IPS DF 6.9 (cell line): ENCODE data around the gene NFAT5.
A peak's percentile ranks its signal among the peaks of the same experiment; 100 is the strongest.
"Not testable (repeated sequence)": the region's sequence is repeated elsewhere in the genome, so short reads cannot be mapped to it uniquely, and the experiment has no call there.

Experiments used
- DNase-seq: peaks from one replicate; pipeline ENCODE4 v3.0.0-alpha.2; 2013; ENCODE audit warnings: low read depth, low spot score
- H3K27ac ChIP-seq: one replicate; pipeline ENCODE4 v1.5.1; 2013; ENCODE audit warnings: low read length, control low read depth
- H3K27me3 ChIP-seq: 2 replicates; pipeline ENCODE4 v1.6.1; 2013; ENCODE audit warnings: mild to moderate bottlenecking, low read length; ENCODE audit not compliant: control insufficient read depth, insufficient read depth
- H3K36me3 ChIP-seq: 2 replicates; pipeline ENCODE4 v1.6.1; 2013; ENCODE audit warnings: low read length; ENCODE audit not compliant: control insufficient read depth, insufficient read depth
- H3K4me1 ChIP-seq: 2 replicates; pipeline ENCODE4 v1.6.1; 2013; ENCODE audit warnings: low read length; ENCODE audit not compliant: control insufficient read depth, insufficient read depth
- H3K4me3 ChIP-seq: 2 replicates; pipeline ENCODE4 v1.5.1; 2013; ENCODE audit warnings: mild to moderate bottlenecking, low read length
- H3K9me3 ChIP-seq: 2 replicates; pipeline ENCODE4 v1.6.1; 2013; ENCODE audit warnings: low read length, inconsistent platforms; ENCODE audit not compliant: control insufficient read depth, insufficient read depth
- WGBS: extraction: QIAGEN DNeasy Blood & Tissue Kit; methylation state at CpG from one replicate; pipeline ENCODE4 v1.1.7; 2013; ENCODE audit warnings: mixed read lengths, missing lambda C conversion rate; ENCODE audit not compliant: insufficient read length, insufficient coverage; 5-methylcytosine and 5-hydroxymethylcytosine counted together

NFAT5 gene

DNA sequence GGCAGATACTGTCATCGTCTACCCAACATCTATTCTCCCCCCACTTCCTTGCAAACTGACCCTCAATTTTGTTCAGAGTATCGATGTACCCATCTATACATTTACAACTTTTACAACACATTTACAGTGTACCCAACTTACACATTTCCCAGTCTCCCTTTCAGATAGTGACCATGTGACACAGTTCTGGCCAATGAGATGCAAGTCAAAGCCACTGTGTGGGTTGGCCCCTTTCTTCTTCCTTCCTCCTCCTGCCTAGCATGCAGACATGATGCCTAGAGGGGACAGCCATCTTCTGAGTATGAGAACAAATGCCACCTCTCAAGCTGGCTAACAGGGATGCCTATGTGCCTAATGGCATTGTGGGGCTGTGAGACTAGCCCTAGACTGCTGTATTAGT lies 11.3 kb upstream of the NFAT5 start:
- WGBS = 100% methylated on average over 1 of the region's 2 CpGs
- DNase-seq = no peak
- H3K27ac ChIP-seq = no peak overlapping the region
- no peaks in the 10 kb centered on the region for H3K4me1 ChIP-seq
- H3K4me3 ChIP-seq = no peak overlapping the region
- no peaks in the 10 kb centered on the region for H3K36me3 ChIP-seq
- no peaks in the 10 kb centered on the region for H3K9me3 ChIP-seq
- H3K27me3 ChIP-seq = no peaks in the 10 kb centered on the region

DNA sequence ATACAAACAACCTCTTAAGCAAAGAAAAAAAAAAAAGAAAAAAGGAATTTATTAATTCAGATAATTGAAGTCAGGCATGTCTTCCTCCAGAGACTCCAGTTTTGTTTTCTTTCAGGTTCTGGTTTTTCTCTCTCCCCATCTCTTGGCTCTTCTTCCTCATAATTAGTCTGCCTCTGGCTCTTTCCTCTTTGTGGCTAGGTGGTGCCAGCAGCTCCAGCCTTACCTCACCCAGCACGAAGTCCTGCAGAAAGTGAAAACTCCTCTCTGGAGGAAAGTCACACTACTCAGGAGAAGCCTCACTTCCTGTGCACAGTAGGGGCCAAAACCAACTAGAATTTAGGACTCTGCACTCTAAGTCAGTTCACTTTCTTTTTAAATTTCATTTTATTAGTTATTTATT lies 10.3 kb upstream of the NFAT5 start:
- no peaks in the 10 kb centered on the region for H3K27me3 ChIP-seq
- H3K27ac ChIP-seq = no peak overlapping the region
- WGBS = no CpG with 5 or more reads among the region's 1 CpG
- H3K4me3 ChIP-seq = no peak overlapping the region
- H3K9me3 ChIP-seq = no peaks in the 10 kb centered on the region
- no peaks in the 10 kb centered on the region for H3K4me1 ChIP-seq
- no peaks in the 10 kb centered on the region for H3K36me3 ChIP-seq
- no peak for DNase-seq

DNA sequence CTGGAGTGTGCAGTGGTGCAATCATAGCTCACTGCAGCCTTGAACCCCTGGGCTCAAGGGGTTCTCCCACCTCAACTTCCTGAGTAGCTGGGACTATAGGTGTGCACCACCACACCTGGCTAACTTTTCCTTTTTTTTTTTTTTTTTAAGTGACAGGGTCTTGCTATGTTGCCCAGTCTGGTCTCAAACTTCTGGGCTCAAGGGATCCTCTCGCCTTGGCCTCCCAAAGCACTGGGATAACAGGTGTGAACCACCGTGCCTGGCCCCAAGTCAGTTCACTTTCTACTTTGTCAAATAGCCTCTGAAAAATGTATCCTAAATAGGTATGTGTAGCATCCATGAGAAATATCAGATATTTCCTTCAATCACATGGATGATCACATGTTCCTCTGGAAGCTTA lies 9.9 kb upstream of the NFAT5 start:
- Histone ChIP-seq H3K27me3 (no peaks in the 10 kb centered on the region), H3K9me3 (no peaks in the 10 kb centered on the region), H3K4me1 (no peaks in the 10 kb centered on the region), H3K27ac (no peak overlapping the region), H3K4me3 (no peak overlapping the region), H3K36me3 (no peaks in the 10 kb centered on the region)
- no CpG with 5 or more reads among the region's 2 CpGs for WGBS
- no peak for DNase-seq

DNA sequence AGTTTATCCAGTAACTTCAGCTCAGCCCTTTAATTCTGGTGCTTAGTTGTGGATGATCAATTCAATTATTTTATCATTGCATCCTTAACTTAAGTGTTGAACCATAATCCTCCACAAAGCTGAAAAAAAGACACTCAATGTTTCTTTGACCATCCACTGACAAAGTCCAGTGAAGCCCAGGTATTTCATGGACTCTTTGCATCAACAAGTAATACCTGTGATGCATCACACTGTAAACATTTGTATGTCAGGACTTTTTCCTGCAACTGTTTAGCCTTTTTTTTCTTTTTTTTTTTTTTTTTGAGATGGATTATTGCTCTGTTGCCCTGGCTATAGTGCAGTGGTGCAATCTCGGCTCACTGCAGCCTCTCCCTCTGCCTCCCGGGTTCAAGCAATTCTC lies 6.6 kb upstream of the NFAT5 start:
- no peak overlapping the region for H3K4me3 ChIP-seq
- no CpG with 5 or more reads among the region's 2 CpGs for WGBS
- H3K36me3 ChIP-seq = no peaks in the 10 kb centered on the region
- no peak for DNase-seq
- no peaks in the 10 kb centered on the region for H3K27me3 ChIP-seq
- no peaks in the 10 kb centered on the region; the same call in 1 of the 2 replicates for H3K4me1 ChIP-seq
- H3K27ac ChIP-seq = no peak overlapping the region
- H3K9me3 ChIP-seq = no peaks in the 10 kb centered on the region

DNA sequence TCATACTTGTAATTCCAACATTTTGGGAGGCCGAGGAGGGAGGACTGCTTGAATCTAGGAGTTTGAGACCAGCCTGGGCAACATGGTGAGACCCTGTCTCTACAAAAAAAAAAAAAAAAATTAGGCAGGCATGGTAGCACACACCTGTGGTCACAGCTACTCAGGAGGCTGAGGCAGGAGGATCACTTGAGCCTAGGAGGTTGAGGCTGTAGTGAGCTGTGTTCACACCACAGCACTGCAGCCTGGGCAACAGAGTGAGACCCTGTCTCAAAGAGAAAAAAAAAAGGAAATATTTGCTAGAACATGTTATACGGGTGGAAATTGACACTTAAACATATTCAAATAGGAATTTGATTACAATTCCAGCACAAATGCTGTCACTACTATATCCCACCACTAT lies 4.4 kb upstream of the NFAT5 start:
- not testable (repeated sequence) for H3K4me1 ChIP-seq

DNA sequence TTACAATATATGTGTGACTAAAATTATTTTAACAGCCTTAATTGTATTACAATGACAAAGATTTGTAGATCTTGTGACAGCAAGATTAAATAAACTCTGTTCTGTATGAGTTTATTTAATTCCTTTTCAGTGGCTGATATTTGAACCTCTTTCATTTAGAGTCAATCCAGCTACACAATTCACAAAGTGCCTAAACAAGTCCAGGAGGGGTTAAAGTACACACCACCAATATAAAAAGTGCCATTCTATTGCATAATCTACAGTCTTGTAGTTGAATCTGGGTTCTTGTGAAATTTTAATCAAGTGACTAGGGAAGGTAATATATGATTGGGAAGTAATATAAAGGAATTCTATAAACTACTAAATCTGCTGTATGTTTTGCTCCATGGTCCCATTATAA lies 3.9 kb upstream of the NFAT5 start:
- Histone ChIP-seq H3K9me3 (no peaks in the 10 kb centered on the region), H3K27ac (no peak overlapping the region), H3K4me3 (no peak overlapping the region), H3K36me3 (no peaks in the 10 kb centered on the region), H3K27me3 (no peaks in the 10 kb centered on the region), H3K4me1 (peaks cover 1% of the 10 kb centered on the region; the same call in 1 of the 2 replicates)
- DNase-seq = no peak

More for the DNA sequence above, 4.4 kb upstream of the NFAT5 start:
- H3K27me3 ChIP-seq, DNase-seq, H3K9me3 ChIP-seq, H3K4me3 ChIP-seq, H3K36me3 ChIP-seq, H3K27ac ChIP-seq: not testable (repeated sequence)
- no CpG with 5 or more reads among the region's 2 CpGs for WGBS

DNA sequence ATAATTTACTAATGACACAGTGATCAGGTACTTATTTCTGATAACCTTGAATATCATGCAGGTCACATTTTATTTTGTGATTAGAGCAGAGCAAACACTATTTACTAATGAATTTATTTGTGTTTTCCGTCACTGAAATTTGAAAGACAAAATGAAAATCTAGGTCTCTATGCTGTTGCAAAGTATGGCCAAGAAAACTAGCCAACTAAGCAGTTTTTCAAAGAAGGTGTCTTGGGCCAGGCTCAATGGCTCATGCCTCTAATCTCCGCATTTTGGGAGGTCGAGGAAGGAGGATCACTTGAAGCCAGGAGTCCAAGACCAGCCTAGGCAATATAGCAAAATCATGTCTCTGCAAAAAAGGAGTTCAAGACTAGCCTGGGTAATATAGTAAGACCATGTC lies 3.0 kb upstream of the NFAT5 start:
- H3K4me3 ChIP-seq = no peak overlapping the region
- peaks cover 1% of the 10 kb centered on the region; the same call in 1 of the 2 replicates for H3K4me1 ChIP-seq
- WGBS = no CpG with 5 or more reads among the region's 3 CpGs
- H3K9me3 ChIP-seq = no peaks in the 10 kb centered on the region
- no peaks in the 10 kb centered on the region for H3K27me3 ChIP-seq
- H3K27ac ChIP-seq = no peak overlapping the region
- DNase-seq = no peak
- no peaks in the 10 kb centered on the region for H3K36me3 ChIP-seq

DNA sequence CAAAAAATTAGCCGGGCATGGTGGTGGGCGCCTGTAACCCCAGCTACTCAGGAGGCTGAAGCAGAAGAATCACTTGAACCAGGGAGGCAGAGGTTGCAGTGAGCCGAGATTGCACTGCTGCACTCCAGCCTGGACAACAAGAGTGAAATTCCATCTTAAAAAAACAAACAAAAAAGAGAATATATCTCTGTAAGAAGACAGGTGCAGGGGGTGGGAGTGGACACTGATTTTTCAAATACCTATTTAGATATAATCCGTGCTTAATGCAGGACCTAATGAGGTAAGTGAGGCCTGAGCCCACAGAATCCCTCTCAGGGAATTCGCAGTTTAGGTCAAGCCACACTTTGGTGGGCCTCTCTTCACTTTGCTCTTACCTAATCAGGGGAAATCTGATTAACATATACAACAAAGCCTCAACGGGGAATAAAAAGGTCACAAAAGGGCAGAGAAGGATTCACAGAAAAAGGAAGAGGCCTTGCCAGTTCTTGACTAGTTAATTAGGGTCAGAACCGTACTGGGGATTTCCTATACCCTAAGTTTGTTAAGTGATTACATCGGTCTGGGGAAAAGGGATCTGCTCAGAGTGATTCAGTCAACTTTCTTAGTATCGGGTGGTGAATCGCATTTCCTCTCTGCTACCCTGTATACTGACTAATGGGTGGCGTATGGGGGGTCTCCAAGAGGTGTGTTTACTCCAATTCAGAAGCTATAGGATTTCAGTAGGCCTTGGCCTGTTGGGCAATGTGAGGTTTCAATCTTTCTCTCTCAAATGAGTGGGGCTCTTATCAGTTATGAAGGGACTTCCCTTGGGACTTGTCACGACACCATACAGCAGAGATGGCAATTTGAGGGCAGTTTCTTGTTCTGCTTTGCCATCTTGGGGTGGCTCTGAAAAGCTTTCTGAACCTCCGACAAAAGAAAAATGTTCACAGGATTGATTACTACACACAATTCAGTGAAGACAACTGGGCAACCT lies 1.9 kb upstream of the NFAT5 start:
- H3K27me3 ChIP-seq = no peaks in the 10 kb centered on the region
- no peak overlapping the region for H3K4me3 ChIP-seq
- no peaks in the 10 kb centered on the region for H3K36me3 ChIP-seq
- peaks cover 1% of the 10 kb centered on the region; the same call in 1 of the 2 replicates for H3K4me1 ChIP-seq
- no peak overlapping the region for H3K27ac ChIP-seq
- no peaks in the 10 kb centered on the region for H3K9me3 ChIP-seq
- DNase-seq = no peak
- no CpG with 5 or more reads among the region's 13 CpGs for WGBS

DNA sequence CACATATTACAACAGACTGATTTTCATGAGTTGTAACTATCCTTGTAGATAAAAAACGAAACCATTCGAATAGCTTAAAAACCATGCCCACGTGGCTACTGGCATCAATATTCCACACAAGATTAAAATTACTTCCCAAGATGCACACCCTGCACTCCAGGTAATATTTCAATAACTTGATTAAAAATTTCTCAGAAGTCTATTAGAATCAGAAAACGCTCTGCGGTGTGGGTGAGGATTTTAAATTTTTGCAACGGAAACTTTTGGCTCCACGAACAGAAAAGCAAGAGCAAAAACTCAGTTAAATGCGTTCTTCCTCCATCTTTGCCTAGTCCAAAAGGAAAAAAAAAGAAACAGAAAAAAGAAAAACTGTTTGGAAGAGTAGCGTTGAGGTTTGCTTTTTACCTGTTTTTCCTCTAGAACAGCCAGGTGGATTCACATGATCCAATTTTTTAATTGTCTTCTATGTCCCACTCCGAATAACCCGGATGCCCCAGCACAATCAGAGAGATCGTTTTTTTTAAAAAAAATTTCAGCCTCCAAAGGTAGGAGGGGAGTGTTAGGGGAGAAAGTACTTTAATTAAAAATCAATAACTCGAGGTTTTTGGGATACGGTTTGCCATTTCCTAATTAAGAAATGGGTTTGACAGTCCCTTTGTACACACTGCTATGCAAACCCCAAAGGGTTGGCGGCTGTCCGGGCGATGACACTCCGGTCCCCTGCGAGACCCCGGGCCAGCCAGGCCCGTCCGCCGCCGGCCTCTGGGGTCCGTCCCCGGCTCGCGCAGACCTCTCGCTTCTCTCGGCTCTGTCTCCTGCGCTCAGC lies 708 bp upstream of the NFAT5 start:
- WGBS = no CpG with 5 or more reads among the region's 31 CpGs
- H3K4me1 ChIP-seq = peaks cover 1% of the 10 kb centered on the region; the same call in 1 of the 2 replicates

DNA sequence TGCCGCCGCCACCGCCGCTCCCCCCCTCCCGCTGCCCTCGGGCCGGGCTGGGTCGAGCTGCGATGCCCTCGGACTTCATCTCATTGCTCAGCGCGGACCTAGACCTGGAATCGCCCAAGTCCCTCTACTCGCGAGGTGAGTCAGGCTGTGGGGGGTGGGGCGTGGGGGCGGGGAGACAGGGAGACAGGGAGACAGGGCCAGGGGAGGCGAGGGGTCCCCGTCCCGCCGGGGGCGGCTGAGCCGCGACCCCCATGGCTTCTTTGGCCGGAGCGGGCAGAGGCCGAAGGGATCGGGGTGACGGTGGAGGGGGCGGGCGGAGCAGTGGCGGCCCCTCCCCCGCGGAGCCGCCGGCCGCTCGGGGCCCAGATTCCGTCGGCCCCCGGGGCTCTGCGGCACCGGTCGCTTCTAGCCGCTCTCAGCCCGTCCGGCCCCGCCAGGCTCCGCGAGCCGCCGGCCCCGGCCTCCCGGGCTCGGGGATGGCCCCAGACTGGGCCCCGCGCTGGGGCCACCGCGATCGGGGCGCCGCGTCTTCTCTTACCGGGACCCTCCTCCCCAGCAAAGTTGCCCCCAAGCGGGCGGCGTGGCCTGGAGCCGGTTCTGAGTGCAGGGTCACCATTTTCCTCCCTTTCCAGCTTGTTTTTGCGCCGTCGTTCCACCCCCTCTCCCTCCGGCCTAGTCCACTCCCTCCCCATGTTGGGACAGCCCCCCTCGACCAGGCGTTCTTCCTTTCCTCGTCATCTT lies 644 bp downstream of the NFAT5 start:
- no peaks in the 10 kb centered on the region for H3K36me3 ChIP-seq
- no peaks in the 10 kb centered on the region for H3K9me3 ChIP-seq
- peak overlapping the region; percentile 94 for H3K4me3 ChIP-seq
- no peaks in the 10 kb centered on the region for H3K27me3 ChIP-seq
- peaks cover 1% of the 10 kb centered on the region; the same call in 1 of the 2 replicates for H3K4me1 ChIP-seq
- no peak overlapping the region for H3K27ac ChIP-seq
- no CpG with 5 or more reads among the region's 75 CpGs for WGBS
- DNase-seq = no peak

More for the DNA sequence above, 708 bp upstream of the NFAT5 start:
- Histone ChIP-seq H3K27ac (no peak overlapping the region), H3K27me3 (no peaks in the 10 kb centered on the region), H3K36me3 (no peaks in the 10 kb centered on the region), H3K4me3 (peak overlapping the region; percentile 69; the same call in 1 of the 2 replicates), H3K9me3 (no peaks in the 10 kb centered on the region)
- DNase-seq = no peak
